ENCODE data around the gene AKAP3.

- no peak for TF ChIP-seq CTCF (IDR thresholded peaks at IDR 0.05; ENCODE audit: low read depth, low read length, missing input control)
- no peak for TF ChIP-seq RAD21 (IDR thresholded peaks at IDR 0.05)
- no peak for TF ChIP-seq YY1 (IDR thresholded peaks at IDR 0.05)
- no peak for TF ChIP-seq TAF1 (conservative IDR thresholded peaks at IDR 0.05)
- TF ChIP-seq ATF3 (IDR thresholded peaks at IDR 0.05), result no peak
- TF ChIP-seq HNF4G (IDR thresholded peaks at IDR 0.05), result no peak
- TF ChIP-seq ZBTB33 (IDR thresholded peaks at IDR 0.05), result no peak
- no peak for TF ChIP-seq GABPA (IDR thresholded peaks at IDR 0.05 in 1 of 2, conservative IDR thresholded peaks at IDR 0.05 in 1 of 2)
- TF ChIP-seq HNF4A (conservative IDR thresholded peaks at IDR 0.05), result no peak
Observed at GRCh38 chr12:4566474-4566873, 82.4 kb downstream of the AKAP3 start.

All from liver (tissue), 3 donors.